ENCODE data around the gene RYR1. TPM values are rescaled to one million over a fixed set of nuclear protein-coding genes. Genes with fewer than 3 reads are reported as not detected.

Gene RYR1
- total and polyA plus RNA-seq, 2 donors (not counting 1 experiment from before 2014, with no cell fraction given) = 0.43 to 3.8 TPM

DNA sequence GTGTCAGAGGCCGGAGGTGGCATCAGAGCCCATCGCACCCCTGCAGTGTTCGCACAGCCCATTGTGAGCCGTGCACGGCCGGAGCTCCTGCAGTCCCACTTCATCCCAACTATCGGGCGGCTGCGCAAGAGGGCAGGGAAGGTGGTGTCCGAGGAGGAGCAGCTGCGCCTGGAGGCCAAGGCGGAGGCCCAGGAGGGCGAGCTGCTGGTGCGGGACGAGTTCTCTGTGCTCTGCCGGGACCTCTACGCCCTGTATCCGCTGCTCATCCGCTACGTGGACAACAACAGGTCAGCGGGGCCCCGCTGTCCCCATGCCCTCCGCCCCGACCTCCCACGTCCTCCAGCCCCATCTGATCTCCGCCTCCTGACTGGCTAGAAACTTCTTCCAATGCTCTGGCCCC lies 85.7 kb downstream of the RYR1 start:
- no peak for DNase-seq
- no peak overlapping the region for H3K27ac ChIP-seq (ENCODE audit: low read length in 2 of 2)

DNA sequence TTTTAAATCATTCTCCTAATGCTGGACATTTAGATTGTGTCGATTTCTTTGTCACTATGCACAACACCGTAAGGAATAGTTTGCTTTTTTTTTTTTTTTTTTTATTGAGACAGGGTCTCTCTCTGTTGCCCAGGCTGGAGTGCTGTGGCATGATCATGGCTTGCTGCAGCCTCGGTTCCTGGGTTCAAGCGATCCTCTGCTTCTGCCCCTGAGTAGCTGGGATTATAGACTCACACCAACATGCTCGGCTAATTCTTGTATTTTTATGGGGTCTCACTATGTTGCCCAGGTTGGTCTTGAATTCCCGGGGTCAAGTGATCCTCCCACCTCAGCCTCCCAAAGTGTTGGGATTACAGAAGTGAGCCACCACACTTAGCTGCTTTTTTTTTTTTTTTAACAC lies 86.5 kb downstream of the RYR1 start:
- intact Hi-C loops (cut with micrococcal nuclease) = no loop called here
- no peak for TF ChIP-seq EZH2 (IDR thresholded peaks at IDR 0.05; ENCODE audit: borderline replicate concordance, insufficient read depth, low read depth, low read length, poor library complexity, severe bottlenecking)
- TF ChIP-seq, protein P1, sequence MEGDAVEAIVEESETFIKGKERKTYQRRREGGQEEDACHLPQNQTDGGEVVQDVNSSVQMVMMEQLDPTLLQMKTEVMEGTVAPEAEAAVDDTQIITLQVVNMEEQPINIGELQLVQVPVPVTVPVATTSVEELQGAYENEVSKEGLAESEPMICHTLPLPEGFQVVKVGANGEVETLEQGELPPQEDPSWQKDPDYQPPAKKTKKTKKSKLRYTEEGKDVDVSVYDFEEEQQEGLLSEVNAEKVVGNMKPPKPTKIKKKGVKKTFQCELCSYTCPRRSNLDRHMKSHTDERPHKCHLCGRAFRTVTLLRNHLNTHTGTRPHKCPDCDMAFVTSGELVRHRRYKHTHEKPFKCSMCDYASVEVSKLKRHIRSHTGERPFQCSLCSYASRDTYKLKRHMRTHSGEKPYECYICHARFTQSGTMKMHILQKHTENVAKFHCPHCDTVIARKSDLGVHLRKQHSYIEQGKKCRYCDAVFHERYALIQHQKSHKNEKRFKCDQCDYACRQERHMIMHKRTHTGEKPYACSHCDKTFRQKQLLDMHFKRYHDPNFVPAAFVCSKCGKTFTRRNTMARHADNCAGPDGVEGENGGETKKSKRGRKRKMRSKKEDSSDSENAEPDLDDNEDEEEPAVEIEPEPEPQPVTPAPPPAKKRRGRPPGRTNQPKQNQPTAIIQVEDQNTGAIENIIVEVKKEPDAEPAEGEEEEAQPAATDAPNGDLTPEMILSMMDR (IDR thresholded peaks at IDR 0.05) = no peak
- no peak overlapping the region for H3K4me3 ChIP-seq (ENCODE audit: control extremely low read depth in 1 of 5, extremely low read depth in 1 of 5, insufficient read depth in 1 of 5, low read depth in 2 of 5, low read length in 4 of 5)
- no peaks in the 10 kb centered on the region for H3K9me3 ChIP-seq (ENCODE audit: control extremely low read depth in 1 of 3, control insufficient read depth in 2 of 3, insufficient read depth in 1 of 3, low read length in 2 of 3)
- no peak for DNase-seq
- POLR2A ChIA-PET = no interaction called here
- no peak overlapping the region for H3K27ac Mint-ChIP-seq
- WGBS (ENCODE audit: insufficient coverage) = 86% methylated on average over 3 of the region's 6 CpGs
- no peaks in the 10 kb centered on the region for H3K9me3 Mint-ChIP-seq (ENCODE audit: insufficient read depth)
- no peaks in the 10 kb centered on the region for H3K79me2 ChIP-seq (ENCODE audit: control insufficient read depth, insufficient read depth, low read length)
- CTCF ChIA-PET = interaction anchor here (0.7 to 1.2 kb wide), 3 partner anchors 9 to 407 kb away, joined by 3 to 5 read pairs (median 4); no protein-coding TSS in a partner anchor
- H3K4me1 Mint-ChIP-seq = peaks cover 3% of the 10 kb centered on the region
- H4K20me1 ChIP-seq (ENCODE audit: control insufficient read depth, insufficient read depth, low read length, poor library complexity, severe bottlenecking) = no peaks in the 10 kb centered on the region
- peaks cover 5% of the 10 kb centered on the region for H3K27me3 Mint-ChIP-seq
- no peak overlapping the region for H3K4me3 Mint-ChIP-seq
- no peaks in the 10 kb centered on the region for H3K27me3 ChIP-seq (replicated peaks in 1 of 4; ENCODE audit: control extremely low read depth in 1 of 4, control insufficient read depth in 3 of 4, insufficient read depth in 4 of 4, low read length in 3 of 4)
- H3K27ac ChIP-seq (ENCODE audit: low read length in 2 of 2) = no peak overlapping the region
- H3K9ac ChIP-seq (ENCODE audit: low read length) = no peak overlapping the region
- H2AFZ ChIP-seq (ENCODE audit: insufficient read depth, low read depth, low read length, poor library complexity, severe bottlenecking) = no peak overlapping the region
- no peak overlapping the region for H3K4me2 ChIP-seq (replicated peaks; ENCODE audit: low read depth, low read length, poor library complexity, severe bottlenecking)
- H3K36me3 ChIP-seq (replicated peaks in 1 of 2; ENCODE audit: control extremely low read depth in 1 of 2, control insufficient read depth in 1 of 2, extremely low read depth in 1 of 2, insufficient read depth in 2 of 2, low read length in 1 of 2) = no peaks in the 10 kb centered on the region
- no peak for ATAC-seq (ENCODE audit: low read depth)
- peaks cover under 1 to 3% of the 10 kb centered on the region in 2 donors for H3K4me1 ChIP-seq (ENCODE audit: control insufficient read depth in 2 of 2, insufficient read depth in 2 of 2, low read length in 2 of 2)

More for the DNA sequence above, 85.7 kb downstream of the RYR1 start:
- Histone ChIP-seq H3K9ac (ENCODE audit: low read length) (no peak overlapping the region), H3K4me2 (replicated peaks; ENCODE audit: low read depth, low read length, poor library complexity, severe bottlenecking) (no peak overlapping the region), H2AFZ (ENCODE audit: insufficient read depth, low read depth, low read length, poor library complexity, severe bottlenecking) (no peak overlapping the region), H3K4me3 (ENCODE audit: control extremely low read depth in 1 of 5, extremely low read depth in 1 of 5, insufficient read depth in 1 of 5, low read depth in 2 of 5, low read length in 4 of 5) (no peak overlapping the region), H3K36me3 (replicated peaks in 1 of 2; ENCODE audit: control extremely low read depth in 1 of 2, control insufficient read depth in 1 of 2, extremely low read depth in 1 of 2, insufficient read depth in 2 of 2, low read length in 1 of 2) (no peaks in the 10 kb centered on the region), H3K79me2 (ENCODE audit: control insufficient read depth, insufficient read depth, low read length) (no peaks in the 10 kb centered on the region), H3K27me3 (replicated peaks in 1 of 4; ENCODE audit: control extremely low read depth in 1 of 4, control insufficient read depth in 3 of 4, insufficient read depth in 4 of 4, low read length in 3 of 4) (peaks cover 0 to 3% (median 0%) of the 10 kb centered on the region in 4 experiments), H3K9me3 (ENCODE audit: control extremely low read depth in 1 of 3, control insufficient read depth in 2 of 3, insufficient read depth in 1 of 3, low read length in 2 of 3) (no peaks in the 10 kb centered on the region), H4K20me1 (ENCODE audit: control insufficient read depth, insufficient read depth, low read length, poor library complexity, severe bottlenecking) (no peaks in the 10 kb centered on the region), H3K4me1 (ENCODE audit: control insufficient read depth in 2 of 2, insufficient read depth in 2 of 2, low read length in 2 of 2) (peaks cover 4 to 7% of the 10 kb centered on the region in 2 donors)
- Mint-ChIP-seq H3K4me1 (peaks cover 6% of the 10 kb centered on the region), H3K9me3 (ENCODE audit: insufficient read depth) (no peaks in the 10 kb centered on the region), H3K4me3 (no peak overlapping the region), H3K27ac (no peak overlapping the region), H3K27me3 (no peaks in the 10 kb centered on the region)
- ChIA-PET CTCF (interaction anchor here (0.7 to 1.2 kb wide), 2 partner anchors 12 to 408 kb away, joined by 4 to 5 read pairs; no protein-coding TSS in a partner anchor), POLR2A (no interaction called here)
- ATAC-seq (ENCODE audit: low read depth) = no peak
- TF ChIP-seq, protein P1 (IDR thresholded peaks at IDR 0.05) = no peak
- no peak for TF ChIP-seq EZH2 (IDR thresholded peaks at IDR 0.05; ENCODE audit: borderline replicate concordance, insufficient read depth, low read depth, low read length, poor library complexity, severe bottlenecking)
- 95% methylated on average over 26 of the region's 26 CpGs for WGBS (ENCODE audit: insufficient coverage)
- intact Hi-C loops (cut with micrococcal nuclease) = no loop called here

All from B cell (primary cell).